ENCODE data around the gene TSPO2. TPM values are rescaled to one million over a fixed set of nuclear protein-coding genes. Genes with fewer than 3 reads are reported as not detected.

Gene TSPO2
- polyA plus RNA-seq, 2 donors, result 0.04 TPM; not detected in 1

GRCh38 chr6:41071923-41072835, 29.9 kb downstream of the TSPO2 start, which contains the start of gene OARD1:
TSS of gene OARD1 (minus strand) at chr6:41072356. CDS start at chr6:41071634, 722 bp downstream.
- H3K27me3 ChIP-seq (ENCODE audit: control insufficient read depth in 1 of 2, insufficient read depth in 2 of 2, low read length in 2 of 2), result no peaks in the 10 kb centered on the region
- H3K27ac ChIP-seq (ENCODE audit: low read depth in 2 of 2, low read length in 1 of 2), result peak within 1 kb of the TSS; percentile 100
- no peaks in the 10 kb centered on the region for H3K4me1 ChIP-seq (ENCODE audit: control insufficient read depth in 2 of 2, insufficient read depth in 2 of 2, low read length in 1 of 2)
- no peaks in the 10 kb centered on the region for H3K9me3 ChIP-seq (ENCODE audit: control insufficient read depth in 2 of 2, insufficient read depth in 1 of 2, low read depth in 1 of 2, low read length in 1 of 2)
- WGBS, 2 donors, result 0% methylated on average over 63 of the region's 63 CpGs
- H3K4me3 ChIP-seq (ENCODE audit: low read depth in 1 of 2, low read length in 2 of 2), result peak within 1 kb of the TSS; percentile 82 to 91
- no peaks in the 10 kb centered on the region for H3K36me3 ChIP-seq (ENCODE audit: control insufficient read depth in 2 of 2, insufficient read depth in 2 of 2, low read length in 1 of 2)

DNA sequence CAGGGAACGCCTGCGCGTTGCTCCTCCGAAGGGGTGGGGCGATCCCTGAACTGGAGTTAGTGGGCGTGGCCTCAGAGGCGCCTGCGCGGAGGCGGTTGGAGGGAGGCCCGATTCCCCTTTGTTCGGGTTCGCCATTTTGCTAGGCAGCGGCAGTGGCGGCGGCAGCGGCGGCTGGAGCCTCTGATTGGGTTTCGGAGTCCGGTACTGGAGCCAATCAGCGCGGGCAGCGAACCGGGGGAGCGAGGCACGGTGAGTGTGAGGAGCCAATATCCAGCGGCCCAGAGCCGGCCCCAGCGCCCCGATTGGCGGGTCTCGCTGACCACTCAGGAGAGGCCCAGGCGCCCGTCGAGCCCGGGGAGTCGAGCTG, 30.6 kb downstream of the TSPO2 start, which contains the start of gene NFYA:
Gene NFYA (plus strand): TSS at position 139 of the 367 bp plus-strand sequence. CDS start 6,116 bp downstream, outside the sequence.
- Histone ChIP-seq H3K9me3 (ENCODE audit: control insufficient read depth in 2 of 2, insufficient read depth in 1 of 2, low read depth in 1 of 2, low read length in 1 of 2) (no peaks in the 10 kb centered on the region), H3K4me1 (ENCODE audit: control insufficient read depth in 2 of 2, insufficient read depth in 2 of 2, low read length in 1 of 2) (no peaks in the 10 kb centered on the region)
- WGBS, 2 donors, result 0 to 1% methylated on average over 34 to 37 of the region's 37 CpGs

DNA sequence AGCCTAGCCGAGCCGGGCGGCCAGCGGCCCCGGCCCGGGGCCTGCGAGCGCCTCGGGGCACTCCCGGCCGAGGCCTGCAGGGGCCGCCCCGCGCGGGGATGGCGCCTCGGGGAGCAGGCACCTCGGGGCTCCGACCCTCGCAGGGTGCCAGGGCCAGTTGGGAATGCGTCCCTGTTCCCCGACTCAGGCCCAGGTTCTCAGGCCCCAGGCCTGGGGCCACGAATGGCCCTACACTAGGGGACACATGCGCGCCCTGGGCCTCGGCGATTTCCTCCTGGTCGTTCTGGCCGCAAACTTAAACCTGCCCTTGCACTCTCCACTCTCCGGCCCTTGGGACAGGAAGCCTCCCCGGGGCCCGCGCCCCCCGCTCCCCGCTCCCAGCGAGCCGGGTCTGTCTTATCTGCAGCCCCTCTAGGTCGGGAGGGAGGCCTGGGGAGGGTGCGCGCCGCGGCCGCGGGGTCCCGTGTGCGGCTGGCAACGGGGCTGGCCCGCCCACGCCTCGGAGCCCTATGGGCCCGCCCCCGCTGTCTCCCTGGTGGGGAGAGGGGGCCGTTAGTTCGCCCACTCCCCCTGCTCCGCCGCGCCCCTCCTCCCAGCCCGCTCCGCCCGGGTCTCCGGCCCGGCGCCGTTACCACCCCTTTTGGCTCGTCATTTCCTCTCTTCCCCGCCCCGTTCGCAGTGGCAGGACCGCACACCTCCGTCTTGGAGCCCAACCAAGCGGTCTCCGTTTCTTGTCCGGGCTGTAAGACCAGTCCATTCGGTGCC, 31.1 kb downstream of the TSPO2 start:
- Histone ChIP-seq H3K36me3 (ENCODE audit: control insufficient read depth in 2 of 2, insufficient read depth in 2 of 2, low read length in 1 of 2) (no peaks in the 10 kb centered on the region), H3K4me3 (ENCODE audit: low read depth in 1 of 2, low read length in 2 of 2) (peak overlapping the region; percentile 80 to 91), H3K4me1 (ENCODE audit: control insufficient read depth in 2 of 2, insufficient read depth in 2 of 2, low read length in 1 of 2) (no peaks in the 10 kb centered on the region), H3K27me3 (ENCODE audit: control insufficient read depth in 1 of 2, insufficient read depth in 2 of 2, low read length in 2 of 2) (no peaks in the 10 kb centered on the region), H3K9me3 (ENCODE audit: control insufficient read depth in 2 of 2, insufficient read depth in 1 of 2, low read depth in 1 of 2, low read length in 1 of 2) (no peaks in the 10 kb centered on the region), H3K27ac (ENCODE audit: low read depth in 2 of 2, low read length in 1 of 2) (peak overlapping the region; percentile 99 to 100)
- WGBS, 2 donors, result 0% methylated on average over 55 to 74 of the region's 74 CpGs

More for the DNA sequence above, 30.6 kb downstream of the TSPO2 start, which contains the start of gene NFYA:
- no peaks in the 10 kb centered on the region for H3K27me3 ChIP-seq (ENCODE audit: control insufficient read depth in 1 of 2, insufficient read depth in 2 of 2, low read length in 2 of 2)
- H3K27ac ChIP-seq (ENCODE audit: low read depth in 2 of 2, low read length in 1 of 2), result peak within 1 kb of the TSS; percentile 100
- H3K36me3 ChIP-seq (ENCODE audit: control insufficient read depth in 2 of 2, insufficient read depth in 2 of 2, low read length in 1 of 2), result no peaks in the 10 kb centered on the region
- H3K4me3 ChIP-seq (ENCODE audit: low read depth in 1 of 2, low read length in 2 of 2), result peak within 1 kb of the TSS; percentile 82 to 91

- Histone ChIP-seq H3K36me3 (ENCODE audit: control insufficient read depth in 2 of 2, insufficient read depth in 2 of 2, low read length in 1 of 2) (peaks cover 0 to 2% of the 10 kb centered on the region in 2 donors), H3K4me1 (ENCODE audit: control insufficient read depth in 2 of 2, insufficient read depth in 2 of 2, low read length in 1 of 2) (no peaks in the 10 kb centered on the region), H3K4me3 (ENCODE audit: low read depth in 1 of 2, low read length in 2 of 2) (peak overlapping the region; percentile 80 to 91), H3K27me3 (ENCODE audit: control insufficient read depth in 1 of 2, insufficient read depth in 2 of 2, low read length in 2 of 2) (no peaks in the 10 kb centered on the region), H3K27ac (ENCODE audit: low read depth in 2 of 2, low read length in 1 of 2) (peak overlapping the region; percentile 99 to 100), H3K9me3 (ENCODE audit: control insufficient read depth in 2 of 2, insufficient read depth in 1 of 2, low read depth in 1 of 2, low read length in 1 of 2) (no peaks in the 10 kb centered on the region)
- WGBS, 2 donors, result 4% methylated on average over 11 of the region's 11 CpGs
Observed at GRCh38 chr6:41073968-41074691, 31.9 kb downstream of the TSPO2 start.

DNA sequence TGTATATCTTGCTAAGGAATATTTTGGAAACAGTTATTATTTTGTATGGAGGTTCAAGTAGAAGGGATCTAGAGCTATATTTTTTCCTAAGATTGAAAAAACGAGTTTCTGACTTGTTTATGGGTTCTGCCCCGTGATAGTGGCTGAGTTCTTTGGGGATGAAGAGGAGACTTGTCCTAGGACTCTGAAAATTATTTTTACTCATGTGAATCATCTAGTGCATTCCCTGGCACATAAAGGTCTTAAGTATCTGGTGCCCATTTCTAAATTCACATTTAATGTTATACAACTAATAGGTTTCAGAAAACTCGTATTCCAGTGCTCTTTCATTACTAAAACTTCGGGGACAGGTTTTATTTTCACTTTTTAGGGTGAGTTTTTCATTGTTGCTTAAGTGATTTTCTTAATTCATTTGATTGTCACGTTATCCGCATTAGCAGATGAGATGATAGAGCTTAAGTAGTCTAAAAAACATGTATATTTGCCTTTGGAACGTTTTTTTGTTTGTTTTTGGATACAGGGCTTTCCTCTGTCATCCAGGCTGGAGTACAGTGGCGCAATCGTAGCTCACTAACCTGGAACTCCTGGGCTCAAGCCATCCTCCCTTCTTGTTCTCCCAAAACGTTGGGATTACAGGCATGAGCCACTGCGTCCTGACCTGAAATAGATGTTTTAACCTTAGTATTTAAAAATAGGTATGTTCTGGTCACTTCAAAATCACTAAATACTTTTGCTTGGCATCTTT, 32.6 kb downstream of the TSPO2 start:
- Histone ChIP-seq H3K9me3 (ENCODE audit: control insufficient read depth in 2 of 2, insufficient read depth in 1 of 2, low read depth in 1 of 2, low read length in 1 of 2) (no peaks in the 10 kb centered on the region), H3K4me3 (ENCODE audit: low read depth in 1 of 2, low read length in 2 of 2) (peak overlapping the region in 1 of 2 donors; percentile 91), H3K4me1 (ENCODE audit: control insufficient read depth in 2 of 2, insufficient read depth in 2 of 2, low read length in 1 of 2) (no peaks in the 10 kb centered on the region), H3K36me3 (ENCODE audit: control insufficient read depth in 2 of 2, insufficient read depth in 2 of 2, low read length in 1 of 2) (peaks cover 0 to 2% of the 10 kb centered on the region in 2 donors), H3K27me3 (ENCODE audit: control insufficient read depth in 1 of 2, insufficient read depth in 2 of 2, low read length in 2 of 2) (no peaks in the 10 kb centered on the region), H3K27ac (ENCODE audit: low read depth in 2 of 2, low read length in 1 of 2) (peak overlapping the region in 1 of 2 donors; percentile 47)
- WGBS, 2 donors, result 33 to 34% methylated on average over 11 of the region's 11 CpGs

DNA sequence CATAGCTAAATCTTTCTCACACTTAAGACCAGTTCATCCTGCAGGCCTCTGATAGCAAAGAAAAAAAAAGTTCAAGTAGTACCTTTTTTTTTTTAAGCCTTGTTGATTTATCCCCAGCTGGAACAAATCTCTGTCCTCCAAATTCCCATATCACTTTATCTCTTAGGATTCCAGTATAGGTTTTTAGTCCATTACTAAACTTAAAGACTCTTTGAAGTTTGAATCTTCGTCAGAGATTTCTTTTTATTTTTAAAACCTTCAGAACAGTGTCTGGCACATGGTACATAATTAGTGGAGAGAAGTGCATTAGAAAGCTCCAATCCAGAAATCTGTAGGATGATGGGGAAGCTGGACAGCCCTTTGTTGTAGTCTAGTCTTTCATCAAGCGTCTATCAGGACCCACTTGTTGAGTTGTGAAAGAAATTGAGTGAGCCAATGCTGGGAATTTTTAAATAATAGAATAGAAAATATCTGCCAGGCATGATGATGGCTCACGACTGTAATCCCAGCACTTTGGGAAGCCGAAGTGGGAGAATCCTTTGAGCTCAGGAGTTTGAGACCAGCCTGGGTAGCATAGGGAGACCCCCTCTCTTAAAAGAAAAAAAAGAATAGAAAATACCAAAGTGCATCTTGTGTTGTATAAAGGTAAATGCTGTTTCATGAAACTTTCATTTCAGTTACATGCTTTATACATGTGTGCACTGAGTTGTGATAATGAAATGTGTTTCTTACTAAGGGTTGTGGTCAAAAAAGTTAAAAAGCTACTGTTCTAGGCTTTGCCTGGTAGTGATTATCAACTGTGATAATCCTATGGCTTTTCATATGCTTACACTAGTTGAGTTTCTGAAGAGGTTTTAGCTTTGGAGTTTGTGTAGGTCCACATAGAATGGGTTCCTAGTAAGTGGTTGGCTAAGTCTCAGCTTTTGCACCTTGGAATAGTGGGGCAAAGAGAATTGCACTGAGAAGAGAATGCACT, 33.7 kb downstream of the TSPO2 start:
- Histone ChIP-seq H3K27ac (ENCODE audit: low read depth in 2 of 2, low read length in 1 of 2) (no peak overlapping the region), H3K9me3 (ENCODE audit: control insufficient read depth in 2 of 2, insufficient read depth in 1 of 2, low read depth in 1 of 2, low read length in 1 of 2) (no peaks in the 10 kb centered on the region), H3K4me1 (ENCODE audit: control insufficient read depth in 2 of 2, insufficient read depth in 2 of 2, low read length in 1 of 2) (no peaks in the 10 kb centered on the region), H3K36me3 (ENCODE audit: control insufficient read depth in 2 of 2, insufficient read depth in 2 of 2, low read length in 1 of 2) (peaks cover 0 to 6% of the 10 kb centered on the region in 2 donors), H3K4me3 (ENCODE audit: low read depth in 1 of 2, low read length in 2 of 2) (no peak overlapping the region), H3K27me3 (ENCODE audit: control insufficient read depth in 1 of 2, insufficient read depth in 2 of 2, low read length in 2 of 2) (no peaks in the 10 kb centered on the region)
- 75 to 79% methylated on average over 4 of the region's 4 CpGs for WGBS, 2 donors

- Histone ChIP-seq H3K4me3 (ENCODE audit: low read depth in 1 of 2, low read length in 2 of 2) (no peak overlapping the region), H3K27me3 (ENCODE audit: control insufficient read depth in 1 of 2, insufficient read depth in 2 of 2, low read length in 2 of 2) (no peaks in the 10 kb centered on the region), H3K4me1 (ENCODE audit: control insufficient read depth in 2 of 2, insufficient read depth in 2 of 2, low read length in 1 of 2) (no peaks in the 10 kb centered on the region), H3K36me3 (ENCODE audit: control insufficient read depth in 2 of 2, insufficient read depth in 2 of 2, low read length in 1 of 2) (peaks cover 0 to 6% of the 10 kb centered on the region in 2 donors), H3K27ac (ENCODE audit: low read depth in 2 of 2, low read length in 1 of 2) (no peak overlapping the region), H3K9me3 (ENCODE audit: control insufficient read depth in 2 of 2, insufficient read depth in 1 of 2, low read depth in 1 of 2, low read length in 1 of 2) (no peaks in the 10 kb centered on the region)
- WGBS, 2 donors, result 60 to 66% methylated on average over 2 of the region's 2 CpGs
Observed at GRCh38 chr6:41077536-41077935, 35.3 kb downstream of the TSPO2 start.

DNA sequence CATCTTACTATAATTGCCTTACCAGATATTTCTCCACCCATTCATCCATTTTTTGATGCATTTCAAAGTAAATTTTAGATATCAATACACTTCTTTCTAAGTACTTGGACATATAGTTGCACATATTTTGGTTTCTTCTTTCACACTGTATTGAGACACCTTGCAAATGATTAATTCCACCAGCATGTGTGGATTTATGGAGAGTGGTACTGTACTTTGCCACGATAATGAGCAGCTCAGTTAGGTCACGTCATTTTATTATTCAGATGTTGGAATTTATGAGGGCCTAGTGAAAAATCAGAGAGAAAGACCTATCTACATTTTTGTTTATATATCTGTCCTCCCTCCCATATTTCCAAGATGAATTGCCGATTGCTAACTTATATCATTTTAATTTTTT, 35.8 kb downstream of the TSPO2 start:
- Histone ChIP-seq H3K4me3 (ENCODE audit: low read depth in 1 of 2, low read length in 2 of 2) (no peak overlapping the region), H3K27me3 (ENCODE audit: control insufficient read depth in 1 of 2, insufficient read depth in 2 of 2, low read length in 2 of 2) (no peaks in the 10 kb centered on the region), H3K4me1 (ENCODE audit: control insufficient read depth in 2 of 2, insufficient read depth in 2 of 2, low read length in 1 of 2) (no peaks in the 10 kb centered on the region), H3K27ac (ENCODE audit: low read depth in 2 of 2, low read length in 1 of 2) (no peak overlapping the region), H3K9me3 (ENCODE audit: control insufficient read depth in 2 of 2, insufficient read depth in 1 of 2, low read depth in 1 of 2, low read length in 1 of 2) (no peaks in the 10 kb centered on the region), H3K36me3 (ENCODE audit: control insufficient read depth in 2 of 2, insufficient read depth in 2 of 2, low read length in 1 of 2) (peaks cover 0 to 6% of the 10 kb centered on the region in 2 donors)
- WGBS, 2 donors, result 86 to 92% methylated on average over 3 of the region's 3 CpGs

All from esophagus (tissue), 2 donors.